Neural progenitor cell (in vitro differentiated cells): ENCODE measurements around the gene C9orf50. TPM values are rescaled to one million over a fixed set of nuclear protein-coding genes. Genes with fewer than 3 reads are reported as not detected.

Source experiments
- DNase-seq: peaks from one replicate; pipeline ENCODE4 v3.0.0-alpha.2; 2016; ENCODE audit warnings: low spot score
- H2AFZ ChIP-seq: fragments of 200-600 bp; sonication (generic); replicated peaks from 2 replicates; pipeline ENCODE4 v1.6.1; 2016; ENCODE audit warnings: antibody characterized with exemption
- H3F3A ChIP-seq: fragments of 200-600 bp; sonication (generic); 2 replicates; pipeline ENCODE4 v1.6.1; 2016; ENCODE audit warnings: antibody characterized with exemption, low read depth
- H3K27ac ChIP-seq: fragments of 200-600 bp; sonication (generic); 2 replicates; pipeline ENCODE4 v1.5.1; 2016; ENCODE audit warnings: mild to moderate bottlenecking
- H3K27me3 ChIP-seq: fragments of 200-600 bp; sonication (generic); 2 replicates; pipeline ENCODE4 v1.6.1; 2016; ENCODE audit warnings: mild to moderate bottlenecking, moderate library complexity
- H3K36me3 ChIP-seq: fragments of 200-600 bp; sonication (generic); 2 replicates; pipeline ENCODE4 v1.5.1; 2016
- H3K4me1 ChIP-seq: fragments of 200-600 bp; sonication (generic); 2 replicates; pipeline ENCODE4 v1.6.1; 2016; ENCODE audit warnings: mixed run types
- H3K4me2 ChIP-seq: fragments of 200-600 bp; sonication (generic); 2 replicates; pipeline ENCODE4 v1.6.1; 2016
- H3K4me3 ChIP-seq: fragments of 200-600 bp; sonication (generic); 2 replicates; pipeline ENCODE4 v1.5.1; 2016
- H3K79me2 ChIP-seq: fragments of 200-600 bp; sonication (generic); 2 replicates; pipeline ENCODE4 v1.6.1; 2016; ENCODE audit warnings: low read depth
- H3K9ac ChIP-seq: fragments of 200-600 bp; sonication (generic); 2 replicates; pipeline ENCODE4 v1.6.1; 2016
- H3K9me3 ChIP-seq: fragments of 200-600 bp; sonication (generic); 2 replicates; pipeline ENCODE4 v1.5.1; 2016; ENCODE audit warnings: low read depth
- H4K20me1 ChIP-seq: fragments of 200-600 bp; sonication (generic); 2 replicates; pipeline ENCODE4 v1.6.1; 2016; ENCODE audit warnings: low read depth
- H3K27ac Mint-ChIP-seq: 3 replicates; pipeline ENCODE4 v1.8.0; 2021; ENCODE audit warnings: mixed read lengths
- H3K27me3 Mint-ChIP-seq: 2 replicates; pipeline ENCODE4 v1.8.0; 2022; ENCODE audit warnings: low read depth, mild to moderate bottlenecking, inconsistent platforms, moderate library complexity, mixed read lengths; ENCODE audit not compliant: insufficient read depth
- H3K36me3 Mint-ChIP-seq: 3 replicates; pipeline ENCODE4 v1.8.0; 2021; ENCODE audit warnings: mixed read lengths
- H3K4me1 Mint-ChIP-seq: 3 replicates; pipeline ENCODE4 v1.8.0; 2021; ENCODE audit warnings: mixed read lengths
- H3K4me3 Mint-ChIP-seq: 3 replicates; pipeline ENCODE4 v1.8.0; 2021; ENCODE audit warnings: mild to moderate bottlenecking, moderate library complexity, mixed read lengths
- H3K9me3 Mint-ChIP-seq: 3 replicates; pipeline ENCODE4 v1.8.0; 2020; ENCODE audit warnings: mixed read lengths
- EZH2 ChIP-seq: fragments of 200-600 bp; sonication (generic); IDR thresholded peaks from 2 replicates; pipeline ENCODE4 v1.6.1; 2017; ENCODE audit warnings: antibody characterized with exemption, mild to moderate bottlenecking, moderate library complexity
- EZH2phosphoT487 ChIP-seq: fragments of 200-600 bp; sonication (generic); IDR thresholded peaks from 2 replicates; pipeline ENCODE4 v1.6.1; 2017; ENCODE audit warnings: antibody characterized with exemption
- total RNA-seq: library from RNA; depleted of rRNA; stranded (reverse); fragments of >200 nt; gene quantifications from 2 replicates; pipeline ENCODE4 v1.2.3, GENCODE V29; 2015; ENCODE audit warnings: low replicate concordance
- TF ChIP-seq, protein P1 (sequence below): fragments of 200-600 bp; sonication (generic); IDR thresholded peaks from 2 replicates; pipeline ENCODE4 v1.5.1; 2017; ENCODE audit warnings: antibody characterized with exemption, mild to moderate bottlenecking

Gene C9orf50
- total RNA-seq, 1 donor from 2014 or later: not detected

GRCh38 chr9:129647635-129648034 is 26.7 kb upstream of the C9orf50 start:
- Histone ChIP-seq H3K4me3 (no peak overlapping the region), H2AFZ (no peak overlapping the region), H3F3A (peaks cover 4% of the 10 kb centered on the region), H3K9ac (no peak overlapping the region), H3K36me3 (no peaks in the 10 kb centered on the region), H3K4me1 (no peaks in the 10 kb centered on the region), H3K9me3 (no peaks in the 10 kb centered on the region), H3K27ac (no peak overlapping the region), H3K79me2 (no peaks in the 10 kb centered on the region), H3K27me3 (no peaks in the 10 kb centered on the region), H4K20me1 (no peaks in the 10 kb centered on the region), H3K4me2 (no peak overlapping the region)
- no peaks in the 10 kb centered on the region for H3K36me3 Mint-ChIP-seq
- no peaks in the 10 kb centered on the region for H3K9me3 Mint-ChIP-seq
- DNase-seq: no peak
- no peak overlapping the region for H3K27ac Mint-ChIP-seq
- H3K4me3 Mint-ChIP-seq: peak overlapping the region; percentile 17
- TF ChIP-seq EZH2 (no peak), EZH2phosphoT487 (no peak)
- TF ChIP-seq, protein P1, sequence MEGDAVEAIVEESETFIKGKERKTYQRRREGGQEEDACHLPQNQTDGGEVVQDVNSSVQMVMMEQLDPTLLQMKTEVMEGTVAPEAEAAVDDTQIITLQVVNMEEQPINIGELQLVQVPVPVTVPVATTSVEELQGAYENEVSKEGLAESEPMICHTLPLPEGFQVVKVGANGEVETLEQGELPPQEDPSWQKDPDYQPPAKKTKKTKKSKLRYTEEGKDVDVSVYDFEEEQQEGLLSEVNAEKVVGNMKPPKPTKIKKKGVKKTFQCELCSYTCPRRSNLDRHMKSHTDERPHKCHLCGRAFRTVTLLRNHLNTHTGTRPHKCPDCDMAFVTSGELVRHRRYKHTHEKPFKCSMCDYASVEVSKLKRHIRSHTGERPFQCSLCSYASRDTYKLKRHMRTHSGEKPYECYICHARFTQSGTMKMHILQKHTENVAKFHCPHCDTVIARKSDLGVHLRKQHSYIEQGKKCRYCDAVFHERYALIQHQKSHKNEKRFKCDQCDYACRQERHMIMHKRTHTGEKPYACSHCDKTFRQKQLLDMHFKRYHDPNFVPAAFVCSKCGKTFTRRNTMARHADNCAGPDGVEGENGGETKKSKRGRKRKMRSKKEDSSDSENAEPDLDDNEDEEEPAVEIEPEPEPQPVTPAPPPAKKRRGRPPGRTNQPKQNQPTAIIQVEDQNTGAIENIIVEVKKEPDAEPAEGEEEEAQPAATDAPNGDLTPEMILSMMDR: no peak
- H3K27me3 Mint-ChIP-seq: peaks cover 9% of the 10 kb centered on the region
- peaks cover 6% of the 10 kb centered on the region for H3K4me1 Mint-ChIP-seq

DNA sequence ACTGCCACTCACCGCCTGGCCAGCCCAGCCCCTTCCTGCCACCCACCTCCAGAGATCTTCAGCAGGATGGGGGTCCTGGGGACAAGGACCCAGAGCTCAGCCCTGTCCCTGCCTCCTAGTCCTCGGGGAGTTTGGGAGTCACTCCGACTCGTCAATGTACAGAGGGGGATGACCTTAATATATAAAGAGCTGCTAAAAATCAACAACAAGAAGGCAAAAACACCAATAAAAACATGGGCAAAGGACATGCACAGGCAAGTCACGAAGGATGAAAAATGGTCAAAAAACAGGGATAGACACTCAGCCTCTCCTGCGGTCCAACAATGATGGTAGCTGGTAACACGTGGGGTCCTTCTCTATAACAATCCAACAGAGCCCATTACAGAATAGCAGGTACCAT is 25.8 kb upstream of the C9orf50 start:
- H3F3A ChIP-seq: peaks cover 7% of the 10 kb centered on the region
- Mint-ChIP-seq H3K4me3 (no peak overlapping the region), H3K36me3 (no peaks in the 10 kb centered on the region), H3K9me3 (no peaks in the 10 kb centered on the region), H3K27me3 (peaks cover 9% of the 10 kb centered on the region), H3K27ac (no peak overlapping the region), H3K4me1 (peaks cover 9% of the 10 kb centered on the region)
- H2AFZ ChIP-seq: no peak overlapping the region
- no peaks in the 10 kb centered on the region for H3K9me3 ChIP-seq
- no peak overlapping the region for H3K4me2 ChIP-seq
- H3K36me3 ChIP-seq: no peaks in the 10 kb centered on the region
- H4K20me1 ChIP-seq: peaks cover 1% of the 10 kb centered on the region
- TF ChIP-seq EZH2phosphoT487: no peak
- TF ChIP-seq EZH2: no peak
- TF ChIP-seq, protein P1: no peak
- no peaks in the 10 kb centered on the region for H3K4me1 ChIP-seq
- no peak overlapping the region for H3K27ac ChIP-seq
- H3K9ac ChIP-seq: no peak overlapping the region
- H3K4me3 ChIP-seq: no peak overlapping the region
- H3K27me3 ChIP-seq: no peaks in the 10 kb centered on the region
- peaks cover 2% of the 10 kb centered on the region for H3K79me2 ChIP-seq
- no peak for DNase-seq

- Histone ChIP-seq H2AFZ (no peak overlapping the region), H3K9me3 (no peaks in the 10 kb centered on the region), H3K36me3 (no peaks in the 10 kb centered on the region), H3K4me3 (no peak overlapping the region), H3K27me3 (no peaks in the 10 kb centered on the region), H3F3A (peaks cover 7% of the 10 kb centered on the region), H3K4me2 (no peak overlapping the region), H3K9ac (no peak overlapping the region), H4K20me1 (peaks cover 5% of the 10 kb centered on the region), H3K79me2 (peaks cover 6% of the 10 kb centered on the region), H3K27ac (no peak overlapping the region), H3K4me1 (peaks cover 2% of the 10 kb centered on the region)
- no peak overlapping the region for H3K4me3 Mint-ChIP-seq
- no peaks in the 10 kb centered on the region for H3K36me3 Mint-ChIP-seq
- peaks cover 9% of the 10 kb centered on the region for H3K27me3 Mint-ChIP-seq
- peaks cover 11% of the 10 kb centered on the region for H3K4me1 Mint-ChIP-seq
- DNase-seq: no peak
- H3K27ac Mint-ChIP-seq: no peak overlapping the region
- H3K9me3 Mint-ChIP-seq: no peaks in the 10 kb centered on the region
- TF ChIP-seq, protein P1: no peak
Observed at GRCh38 chr9:129646252-129646651, 25.4 kb upstream of the C9orf50 start.
